H1 (cell line): Measurements from ENCODE around the gene IPO11. TPM values are rescaled to one million over a fixed set of nuclear protein-coding genes. Genes with fewer than 3 reads are reported as not detected.

ENCODE experiments used
- BACH1 ChIP-seq: IDR thresholded peaks from 2 replicates; pipeline ENCODE4 v1.6.1; 2012; ENCODE audit warnings: low read length, improper control_type of control experiment
- CREB1 ChIP-seq: IDR thresholded peaks from 2 replicates; pipeline ENCODE4 v1.6.1; 2012; ENCODE audit warnings: inconsistent platforms
- E2F6 ChIP-seq: IDR thresholded peaks from 2 replicates; pipeline ENCODE4 v1.6.1; 2012; ENCODE audit warnings: inconsistent platforms
- EGR1 ChIP-seq: IDR thresholded peaks from 2 replicates; pipeline ENCODE4 v1.6.1; 2011; ENCODE audit warnings: low read depth, low read length, borderline replicate concordance
- GTF2F1 ChIP-seq: IDR thresholded peaks from 2 replicates; pipeline ENCODE4 v1.6.1; 2012; ENCODE audit warnings: low read depth, low read length, improper control_type of control experiment, borderline replicate concordance
- KDM4A ChIP-seq: IDR thresholded peaks from one replicate; pipeline ENCODE4 v1.7.1; 2012; ENCODE audit warnings: low read depth, mild to moderate bottlenecking, moderate library complexity, low read length, inconsistent platforms; ENCODE audit not compliant: severe bottlenecking
- MAX ChIP-seq: IDR thresholded peaks from 2 replicates; pipeline ENCODE4 v1.6.1; 2012; ENCODE audit warnings: inconsistent platforms
- NRF1 ChIP-seq: IDR thresholded peaks from 2 replicates; pipeline ENCODE4 v1.6.1; 2011; ENCODE audit warnings: mild to moderate bottlenecking, low read depth, low read length, improper control_type of control experiment
- PHF8 ChIP-seq: fragments of 200-600 bp; sonication (generic); conservative IDR thresholded peaks from 2 replicates; pipeline ENCODE4 v1.7.1; 2012; ENCODE audit warnings: low read depth, mild to moderate bottlenecking, inconsistent platforms, low read length, moderate library complexity
- POU5F1 ChIP-seq: IDR thresholded peaks from 2 replicates; pipeline ENCODE4 v1.6.1; 2011; ENCODE audit warnings: low read depth, mild to moderate bottlenecking, low read length, moderate library complexity
- RFX5 ChIP-seq: IDR thresholded peaks from 2 replicates; pipeline ENCODE4 v1.6.1; 2011; ENCODE audit warnings: low read depth, low read length, improper control_type of control experiment, borderline replicate concordance
- SP4 ChIP-seq: IDR thresholded peaks from 2 replicates; pipeline ENCODE4 v1.6.1; 2012; ENCODE audit warnings: low read length, inconsistent platforms
- polyA plus RNA-seq, 7 experiments: library from polyadenylated mRNA; depleted of rRNA in 3 of 7; stranded (reverse) in 5 of 7; unstranded in 2 of 7; fragments of >200 nt in 5 of 7; fragments of 200-250 nt in 2 of 7; gene quantifications; 1 replicate in 5 of 7; 2 replicates in 1 of 7; 4 replicates in 1 of 7; pipeline versions ENCODE4 v1.2.1 to v1.2.3, GENCODE V29; 2011 to 2013; ENCODE audit warnings: missing spikeins in 2 of 7, mixed read lengths in 2 of 7
- total RNA-seq: library from RNA; stranded (reverse); fragmentation: NEBNext Ultra II Directional; extraction: Animal tissue kit (Norgen Biotek cat#: 25700); gene quantifications from 2 replicates; pipeline ENCODE4 v1.2.1, GENCODE V29; 2021

IPO11 gene
- total and polyA plus RNA-seq, 2 of the 8 experiments (the other 6 are each of a cell fraction or from before 2014, with no cell fraction given): 23.6 to 64.4 TPM

GRCh38 chr5:62412549-62413329 lies at the start of gene IPO11 (continued):
- peak; percentile 79 for TF ChIP-seq MAX
- TF ChIP-seq PHF8: peak; percentile 97
- peak; percentile 99 for TF ChIP-seq KDM4A
- 0 out of 2 replicates have a peak, but pooled peaks have one; percentile 15 for TF ChIP-seq E2F6
- TF ChIP-seq RFX5: no peak
- TF ChIP-seq BACH1: no peak
- no peak; the same call in 1 of the 2 replicates for TF ChIP-seq GTF2F1
- TF ChIP-seq NRF1: peak; percentile 90
- TF ChIP-seq SP4: no peak
- TF ChIP-seq CREB1: peak; percentile 100
- no peak for TF ChIP-seq EGR1
- no peak for TF ChIP-seq POU5F1
